NB4 (cell line): ENCODE measurements around the gene MTHFSD.

Experiments used
- DNase-seq: peaks from one replicate; pipeline ENCODE4 v3.0.0; 2010; ENCODE audit warnings: low read depth
- H3K4me3 ChIP-seq: one replicate; pipeline ENCODE4 v1.5.1; 2011; ENCODE audit warnings: mild to moderate bottlenecking, low read depth, low read length, moderate library complexity
- CTCF ChIP-seq: IDR thresholded peaks from one replicate; pipeline ENCODE4 v1.5.1; 2012; ENCODE audit warnings: low read depth, low read length
- MAX ChIP-seq: IDR thresholded peaks from 2 replicates; pipeline ENCODE4 v1.6.1; 2011; ENCODE audit warnings: low read depth, low read length
- MYC ChIP-seq: IDR thresholded peaks from 2 replicates; pipeline ENCODE4 v1.6.1; 2011; ENCODE audit warnings: low read depth, low read length
- POLR2A ChIP-seq: IDR thresholded peaks from 2 replicates; pipeline ENCODE4 v1.6.1; 2011; ENCODE audit warnings: mild to moderate bottlenecking; ENCODE audit not compliant: insufficient read length; ENCODE audit errors: extremely low read depth

MTHFSD gene

GRCh38 chr16:86572606-86573005, 17.6 kb upstream of the MTHFSD start:
- TF ChIP-seq MYC (no peak), CTCF (no peak), POLR2A (no peak), MAX (no peak)
- DNase-seq = no peak
- H3K4me3 ChIP-seq = no peak overlapping the region

GRCh38 chr16:86572041-86572521, 17.0 kb upstream of the MTHFSD start:
- no peak for DNase-seq
- no peak for TF ChIP-seq CTCF
- TF ChIP-seq MAX = no peak
- TF ChIP-seq POLR2A = no peak
- TF ChIP-seq MYC = no peak
- H3K4me3 ChIP-seq = no peak overlapping the region

GRCh38 chr16:86571530-86571915, 16.5 kb upstream of the MTHFSD start:
- DNase-seq = no peak
- TF ChIP-seq CTCF (no peak), MYC (no peak), MAX (no peak), POLR2A (no peak)
- H3K4me3 ChIP-seq = no peak overlapping the region

- H3K4me3 ChIP-seq = no peak overlapping the region
- no peak for TF ChIP-seq CTCF
- no peak for TF ChIP-seq MAX
- TF ChIP-seq POLR2A = no peak
- no peak for TF ChIP-seq MYC
- no peak for DNase-seq
Measured at GRCh38 chr16:86570558-86571529, 15.8 kb upstream of the MTHFSD start.

GRCh38 chr16:86569701-86570447, 14.8 kb upstream of the MTHFSD start:
- TF ChIP-seq MYC (no peak), CTCF (no peak), MAX (no peak), POLR2A (no peak)
- DNase-seq = no peak
- no peak overlapping the region for H3K4me3 ChIP-seq
